Stimulated activated CD4-positive, alpha-beta T cell treated with anti-CD3 and anti-CD28 coated beads, Interleukin-15, amount 100 ng/mL, for 48 hours (primary cell): ENCODE results near the gene TRPM5.
A peak's percentile ranks its signal among the peaks of the same experiment; 100 is the strongest.

Source experiments
- DNase-seq, 2 donors: peaks; one replicate each; pipeline ENCODE4 v3.0.0-alpha.2; 2020; ENCODE audit warnings: low read depth in 2 of 2

Gene TRPM5

DNA sequence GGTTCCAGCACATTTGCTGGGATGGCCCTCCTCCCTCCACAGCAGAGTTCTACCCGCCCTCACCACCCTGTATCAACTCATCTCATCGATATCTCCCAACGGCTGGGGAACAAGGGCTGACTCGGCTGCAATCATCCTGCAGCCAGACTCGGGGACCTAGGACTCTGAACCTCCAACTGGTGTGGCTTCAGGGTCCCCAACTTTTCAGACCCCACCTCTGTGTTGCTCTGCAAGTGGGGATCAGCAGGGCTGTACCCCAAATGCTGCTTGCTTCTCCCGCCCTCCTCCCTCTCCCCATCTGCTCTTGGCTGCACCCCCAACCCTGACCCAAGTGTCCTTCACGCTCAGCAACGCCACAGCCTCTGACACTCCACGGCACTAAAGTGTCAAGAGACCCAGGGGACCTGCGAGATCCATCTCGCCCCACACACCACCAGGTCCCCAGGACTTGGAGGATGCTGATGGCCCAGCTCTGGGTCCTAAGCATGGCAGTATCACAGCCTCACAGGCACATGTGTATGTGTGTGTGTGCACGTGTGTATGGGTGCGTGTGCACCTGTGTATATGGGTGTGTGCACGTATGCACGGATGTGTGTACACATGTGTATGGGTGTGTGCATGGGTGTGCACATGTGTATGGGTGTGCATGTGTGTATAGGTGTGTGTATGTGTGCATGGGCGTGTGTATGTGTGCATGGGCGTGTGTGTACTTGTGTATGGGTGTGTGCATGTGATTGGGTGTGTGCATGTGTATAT lies 26.9 kb upstream of the TRPM5 start:
- DNase-seq, result no peak

DNA sequence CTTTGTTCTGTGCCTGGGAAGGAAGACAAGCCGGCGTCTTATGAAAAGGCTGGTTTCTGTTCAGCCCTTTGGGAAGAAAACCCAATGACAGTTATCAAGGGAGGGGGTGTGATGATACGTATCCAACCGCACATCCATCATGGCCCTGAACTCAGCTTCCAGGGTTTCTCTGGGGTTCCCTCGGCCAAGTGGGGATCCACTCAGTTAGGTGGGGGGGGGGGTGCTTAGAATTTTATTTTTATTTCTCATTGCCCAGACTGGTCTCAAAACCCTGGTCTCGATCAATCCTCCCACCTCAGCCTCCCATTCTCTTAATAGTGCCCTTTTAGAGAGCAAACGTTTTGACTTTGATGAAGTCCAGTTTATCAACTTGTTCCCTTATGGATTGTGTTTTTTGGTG lies 26.2 kb upstream of the TRPM5 start:
- no peak for DNase-seq

DNA sequence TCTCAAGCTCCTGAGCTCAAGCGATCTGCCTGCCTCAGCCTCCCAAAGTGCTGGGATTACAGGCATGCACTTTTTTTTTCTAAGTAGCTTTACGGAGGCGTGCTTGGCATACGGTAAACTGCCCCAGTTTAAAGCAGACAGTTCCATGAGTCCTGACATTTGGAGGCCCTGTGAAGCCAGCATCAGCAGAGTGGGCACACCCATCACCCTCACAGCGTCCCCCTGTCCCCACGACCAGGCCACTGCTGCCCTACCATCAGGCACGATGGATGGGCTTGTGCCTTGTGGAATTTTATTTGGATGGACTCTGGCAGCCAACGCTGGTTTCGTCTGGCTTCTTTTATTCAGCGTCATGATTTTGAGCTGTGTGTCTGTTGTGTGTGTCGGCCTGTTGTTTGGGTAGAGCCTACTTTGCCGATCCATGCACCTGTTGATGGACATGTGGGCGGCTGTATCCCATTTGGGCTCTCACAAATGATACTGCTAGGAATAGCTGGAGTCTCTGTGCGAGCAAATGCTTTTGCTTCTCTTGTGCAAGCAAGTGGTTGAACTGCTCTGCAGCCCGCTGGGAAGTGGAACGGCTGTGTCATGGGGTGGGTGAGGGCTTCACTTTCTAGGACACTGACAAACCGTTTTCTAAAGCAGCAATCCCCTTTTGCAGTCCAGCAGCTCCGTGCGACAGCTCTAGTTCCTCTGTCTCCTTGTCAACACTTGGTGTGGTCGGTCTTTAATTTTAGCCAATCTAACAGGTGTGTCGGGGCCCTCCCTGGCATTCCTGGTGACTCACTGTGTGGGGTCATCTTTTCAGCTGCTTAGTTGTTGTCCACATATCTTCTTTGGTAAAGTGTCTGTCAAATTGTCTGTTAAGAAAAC lies 24.3 kb upstream of the TRPM5 start:
- DNase-seq, result no peak

DNA sequence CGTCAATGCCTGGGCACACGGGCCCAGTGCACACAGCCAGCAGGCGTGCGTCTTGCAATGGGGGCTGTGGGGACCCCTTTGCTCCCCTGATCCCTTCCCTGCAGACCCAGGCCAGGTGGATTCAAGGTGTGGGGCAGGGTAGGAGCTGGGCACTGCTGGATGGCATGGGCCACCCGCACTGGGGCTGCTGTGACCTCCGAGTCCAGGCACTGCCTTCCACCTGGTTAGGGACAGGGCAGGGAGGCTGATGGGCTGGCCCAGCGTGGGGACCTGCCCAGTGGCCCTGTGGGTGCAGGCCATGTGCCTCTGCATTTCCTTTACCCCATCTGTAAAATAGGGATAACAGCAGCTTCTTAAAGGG lies 23.4 kb upstream of the TRPM5 start:
- no peak for DNase-seq

DNA sequence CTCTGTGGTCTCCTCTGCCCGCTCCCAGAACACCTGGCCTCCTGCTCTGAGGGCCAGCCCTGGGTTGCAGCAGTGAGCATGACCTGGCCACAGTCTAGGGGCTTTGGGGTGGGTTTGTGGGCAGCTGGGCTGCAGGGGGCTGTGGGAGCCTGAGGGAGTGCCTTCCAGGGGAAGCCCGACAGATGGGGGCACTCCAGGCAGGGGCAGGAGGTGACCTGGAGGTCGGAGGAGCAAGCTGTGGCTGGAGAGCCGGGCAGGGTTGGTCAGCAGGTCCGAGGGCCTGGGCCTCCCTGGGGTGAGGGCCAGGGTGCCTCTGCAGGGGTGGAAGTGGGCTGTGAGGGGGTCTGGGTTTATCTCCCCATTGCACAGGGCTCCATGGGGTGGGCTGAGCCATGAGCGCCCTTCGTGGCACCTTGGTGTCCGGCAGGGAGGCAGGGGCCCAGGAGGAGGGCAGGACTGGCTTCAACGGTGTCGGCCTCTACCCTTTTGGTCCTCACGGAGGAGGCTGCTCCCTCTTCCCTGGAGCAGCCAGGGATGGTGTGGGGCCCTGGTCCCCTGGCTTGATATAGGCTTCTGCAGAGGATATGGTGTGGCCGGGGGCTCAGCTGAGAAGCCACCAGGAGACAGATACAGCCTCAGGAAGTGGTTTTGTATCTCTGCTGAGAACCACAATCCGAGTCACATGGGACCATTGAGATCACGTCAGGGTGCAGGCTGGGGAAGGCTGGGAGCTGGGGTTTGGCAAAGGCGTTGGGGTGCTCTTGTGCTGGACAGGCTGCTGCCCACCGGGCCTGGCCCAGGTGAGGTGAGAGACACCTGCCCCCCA lies 22.8 kb upstream of the TRPM5 start:
- peak in 1 of 2 donors; percentile 42 for DNase-seq

DNA sequence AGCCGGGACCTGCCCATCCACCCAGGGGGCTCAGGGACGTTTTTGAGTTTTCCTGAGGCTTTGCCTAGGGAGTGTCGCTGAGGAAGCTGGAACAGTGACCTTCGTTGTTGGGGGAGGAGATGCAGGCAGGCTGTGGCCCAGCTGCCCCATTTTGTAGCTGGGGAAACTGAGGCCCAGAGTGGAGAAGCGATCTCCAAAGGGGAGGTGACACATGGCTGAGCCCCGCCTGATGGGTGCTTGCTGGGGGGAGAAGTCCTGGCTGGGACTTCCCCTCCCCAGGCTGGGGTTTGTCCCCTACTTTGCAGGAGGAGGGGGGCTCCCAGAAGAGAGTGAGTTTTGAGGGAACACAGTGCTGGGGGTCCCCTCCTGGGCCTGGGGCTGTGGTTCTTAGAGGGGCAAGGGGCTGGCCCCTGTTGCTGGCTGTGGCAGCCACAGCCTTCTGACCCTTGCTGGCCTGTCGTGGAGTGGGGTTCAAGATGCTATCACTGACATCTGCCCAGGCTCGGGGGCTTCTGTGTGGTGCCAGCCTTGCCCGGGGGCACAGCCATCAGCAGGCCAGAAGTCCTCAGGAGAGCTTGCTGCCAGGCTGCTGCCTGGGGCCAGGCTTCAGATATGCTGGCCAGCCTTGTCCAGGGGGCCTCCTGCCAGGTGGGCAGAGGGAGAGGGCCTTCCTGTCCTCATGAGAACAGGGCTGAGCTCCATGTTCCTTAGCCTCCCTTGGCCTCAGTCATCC lies 21.9 kb upstream of the TRPM5 start:
- DNase-seq, result no peak

DNA sequence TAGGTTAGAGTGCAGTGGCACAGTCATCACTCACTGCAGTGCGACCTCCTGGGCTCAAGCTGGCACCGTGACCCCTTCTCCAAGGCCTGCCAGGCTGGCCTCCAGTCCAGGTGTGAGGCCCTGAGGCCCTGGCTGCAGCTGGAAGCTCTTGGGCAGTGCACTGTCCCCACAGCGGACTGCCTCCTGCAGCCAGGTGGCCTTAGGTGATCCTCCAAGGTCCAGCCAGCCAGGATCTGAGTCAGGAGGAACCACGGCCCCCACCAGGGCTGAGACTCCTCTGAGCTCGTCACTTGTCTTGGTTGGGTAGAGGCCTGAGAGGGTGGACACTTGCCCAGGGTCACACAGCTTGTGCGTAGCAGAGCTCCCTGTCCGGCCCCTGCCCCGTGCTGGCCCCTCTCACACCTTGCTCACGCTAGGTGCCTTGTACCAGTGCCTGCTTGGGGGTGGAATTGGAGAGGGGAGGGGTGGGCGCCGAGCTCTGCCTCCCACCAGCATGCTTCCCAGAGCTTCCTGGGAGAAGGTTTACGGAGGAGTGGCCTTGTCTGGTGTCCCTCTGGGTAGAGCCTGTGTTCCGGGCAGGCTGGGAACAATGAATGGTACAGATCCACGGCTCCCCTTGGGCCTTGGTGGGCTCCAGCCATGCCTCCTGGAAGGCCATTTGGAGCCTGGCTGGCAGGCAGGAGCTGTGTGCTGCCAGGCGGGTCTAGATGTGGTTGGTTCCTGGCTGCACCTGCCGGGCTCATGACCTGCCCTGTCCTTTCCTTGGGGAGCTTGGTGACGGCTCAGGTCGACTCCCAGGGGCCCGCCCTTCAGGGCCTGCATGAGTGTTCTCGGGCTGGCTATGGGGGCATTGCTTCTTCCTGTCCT lies 21.1 kb upstream of the TRPM5 start:
- DNase-seq, result no peak

DNA sequence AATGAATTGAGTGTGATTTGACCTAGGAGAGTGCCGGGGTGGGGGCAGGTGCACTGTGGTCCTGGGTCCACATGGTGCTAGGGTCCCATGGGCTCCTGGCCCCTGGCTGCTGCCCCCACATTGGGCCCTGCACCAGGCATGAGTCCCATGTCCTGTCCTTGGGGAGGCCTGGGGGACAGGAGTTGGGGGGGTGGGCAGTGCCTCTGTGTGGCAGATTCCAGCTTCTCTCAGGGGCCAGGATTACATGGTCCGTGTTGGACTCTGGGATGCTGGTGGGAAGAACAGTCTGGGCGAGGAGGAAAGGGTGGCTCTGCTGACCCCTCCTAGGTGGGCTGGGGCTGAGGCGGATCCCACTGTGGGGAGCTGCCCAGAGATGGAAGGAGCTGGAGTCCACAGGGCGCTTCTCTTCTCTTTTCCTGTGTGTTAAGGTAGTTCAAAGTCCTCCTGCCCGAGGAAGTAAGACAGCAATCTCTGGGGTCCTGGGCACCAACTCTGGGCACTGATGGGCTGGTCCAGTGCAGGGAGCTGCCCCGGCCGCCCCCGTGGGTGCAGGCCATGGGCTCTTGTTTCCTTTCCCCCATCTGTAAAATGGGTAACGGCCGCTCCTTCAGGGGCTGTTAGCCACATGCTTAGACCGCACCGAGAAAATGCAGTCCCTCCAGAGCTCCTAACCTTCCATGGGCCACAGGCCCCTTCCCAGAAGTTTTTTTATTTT lies 20.3 kb upstream of the TRPM5 start:
- DNase-seq, result no peak

DNA sequence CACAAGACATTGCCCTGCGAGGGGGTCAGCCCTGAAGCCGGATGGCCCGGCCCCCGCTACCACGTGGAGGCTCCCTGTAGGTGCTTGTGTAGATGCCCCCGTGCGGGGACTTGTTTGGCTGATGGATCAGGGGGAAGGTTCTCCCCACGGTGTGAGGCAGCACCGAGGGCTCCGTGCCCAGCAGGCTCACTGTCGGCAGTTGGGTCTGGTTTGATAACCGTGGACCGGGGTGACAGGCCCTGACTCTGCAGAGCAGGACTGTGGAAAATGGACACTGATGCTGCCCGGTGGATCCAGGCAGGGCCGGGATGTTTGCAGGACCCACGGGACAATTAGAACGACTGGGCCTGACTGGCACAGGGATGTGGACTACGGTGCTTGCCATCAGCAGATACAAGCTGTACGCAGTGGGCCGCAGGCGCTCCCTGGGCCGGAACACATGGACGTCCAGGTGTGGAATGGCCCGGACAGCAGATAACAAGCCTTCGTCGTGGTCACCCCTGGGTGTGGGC lies 19.5 kb upstream of the TRPM5 start:
- DNase-seq, result no peak

DNA sequence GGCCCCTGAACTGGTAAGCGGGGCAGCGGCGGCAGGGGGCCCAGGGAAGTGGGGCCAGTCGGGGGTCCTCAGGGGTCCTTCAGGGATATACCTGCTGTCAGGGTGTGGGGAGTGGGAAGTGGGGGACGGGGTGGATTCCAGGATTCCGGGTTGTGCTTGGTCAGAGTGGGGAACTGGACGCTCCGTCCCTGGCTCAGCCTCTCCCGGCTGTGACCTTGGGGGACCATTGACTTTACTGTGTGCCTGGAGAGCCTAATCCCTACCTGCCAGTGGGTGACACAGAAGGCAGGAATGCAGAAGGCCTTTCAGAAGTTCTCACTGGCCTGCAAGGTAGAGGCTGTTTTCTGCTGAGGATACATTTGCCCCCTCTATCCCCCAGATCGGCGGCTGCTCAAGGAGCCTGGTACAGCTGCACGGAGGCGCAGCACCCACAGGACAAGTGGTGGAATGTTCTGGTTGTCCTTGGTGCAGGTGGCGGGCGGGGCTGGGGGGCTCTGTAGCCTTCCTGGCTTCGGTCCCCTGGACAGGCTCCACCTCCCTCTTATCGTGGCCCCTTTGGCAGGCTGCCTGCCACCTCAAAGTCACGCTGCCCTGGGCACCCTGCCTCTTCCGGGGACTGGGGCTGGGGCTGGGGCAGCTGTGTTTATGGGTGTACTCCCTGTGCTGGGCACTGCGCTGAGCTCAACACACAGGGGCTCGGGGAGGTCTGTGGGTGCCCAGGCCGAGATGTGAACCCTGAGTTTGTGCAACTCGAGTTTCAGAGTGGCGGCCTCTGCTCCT lies 18.9 kb upstream of the TRPM5 start:
- no peak for DNase-seq

DNA sequence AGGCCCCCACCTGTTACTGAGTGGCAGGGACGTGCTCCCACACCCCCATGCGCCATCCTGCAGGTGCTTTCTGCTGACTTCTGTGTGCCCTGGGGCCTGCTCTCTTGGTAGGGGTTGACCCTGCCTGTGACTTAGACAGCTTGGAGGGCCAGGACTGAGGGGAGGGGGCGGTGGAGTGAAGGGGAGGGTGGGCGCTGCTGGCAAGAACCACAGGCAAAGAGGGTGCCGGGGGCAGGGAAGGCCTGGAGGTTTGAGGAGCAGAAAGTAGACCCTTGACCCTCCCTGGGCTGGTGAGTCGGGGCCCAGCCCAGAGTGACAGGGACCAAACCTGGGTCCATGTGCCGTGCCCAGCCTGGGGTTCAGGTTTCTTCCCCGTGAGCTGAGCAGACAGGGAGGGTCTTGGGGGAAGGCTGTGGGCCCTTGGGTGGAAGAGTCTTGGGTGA lies 18.2 kb upstream of the TRPM5 start:
- no peak for DNase-seq

DNA sequence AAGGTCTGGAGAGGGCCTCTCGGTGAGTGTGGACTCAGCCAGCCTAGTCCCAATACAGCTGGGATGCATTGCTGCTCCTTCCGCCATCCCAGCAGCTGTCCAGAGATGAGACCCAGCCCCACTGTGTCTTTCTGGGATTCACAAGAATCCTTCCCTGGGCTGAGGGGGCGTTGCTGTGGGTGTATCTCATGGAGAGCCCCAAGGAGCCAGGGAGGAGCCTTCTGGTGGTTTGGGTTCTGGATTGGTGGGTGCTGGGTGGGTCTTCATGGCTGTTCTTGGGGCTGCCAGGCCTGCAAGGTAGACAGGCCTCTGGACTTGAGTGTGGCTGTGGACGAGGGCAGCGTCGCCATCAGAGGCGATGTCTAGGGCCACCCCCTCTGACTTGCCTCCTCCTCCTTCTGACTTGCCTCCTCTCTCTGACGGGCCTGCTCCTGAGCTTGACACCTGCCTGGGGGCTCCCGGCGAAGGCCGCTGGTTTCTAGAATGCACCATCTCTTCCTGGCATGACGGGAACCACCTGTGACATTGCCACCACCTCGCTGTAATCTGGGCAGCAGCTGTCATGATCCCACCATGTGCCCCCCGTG lies 17.7 kb upstream of the TRPM5 start:
- DNase-seq, result no peak

DNA sequence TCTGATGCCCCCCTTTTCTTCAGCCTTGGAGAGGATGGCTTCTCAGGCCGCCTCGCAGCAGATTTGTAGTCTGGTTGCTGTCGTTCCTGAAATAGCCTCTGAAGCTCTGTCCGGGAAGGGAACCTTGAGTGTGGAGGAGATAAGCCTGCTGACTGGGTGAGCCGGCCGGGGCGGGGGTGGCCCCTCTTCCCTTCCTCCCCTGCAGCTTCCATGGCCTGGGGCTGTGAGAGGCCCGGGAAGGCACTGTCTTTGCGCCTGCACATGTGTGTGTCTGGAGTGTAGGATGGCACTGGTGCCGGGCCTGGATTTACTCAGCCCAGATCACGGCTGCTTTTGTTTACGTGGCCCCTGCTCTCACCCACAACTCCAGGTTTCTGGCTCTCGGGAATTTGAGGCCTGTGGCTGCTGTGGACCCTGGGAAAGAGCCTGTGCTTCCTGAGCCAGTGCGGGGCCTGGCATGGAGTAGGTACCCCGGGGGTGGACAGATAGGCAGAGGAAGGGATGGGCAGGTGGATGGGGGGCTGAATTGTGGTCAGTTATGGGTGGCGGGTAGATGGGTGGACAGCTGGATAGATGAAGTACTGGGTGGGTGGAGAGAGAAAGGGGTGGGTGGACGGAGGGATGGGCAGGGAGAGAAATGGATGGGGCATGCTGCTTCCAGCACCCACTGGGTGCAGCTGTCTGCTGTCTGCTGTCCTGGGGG lies 17.1 kb upstream of the TRPM5 start:
- DNase-seq, result no peak

DNA sequence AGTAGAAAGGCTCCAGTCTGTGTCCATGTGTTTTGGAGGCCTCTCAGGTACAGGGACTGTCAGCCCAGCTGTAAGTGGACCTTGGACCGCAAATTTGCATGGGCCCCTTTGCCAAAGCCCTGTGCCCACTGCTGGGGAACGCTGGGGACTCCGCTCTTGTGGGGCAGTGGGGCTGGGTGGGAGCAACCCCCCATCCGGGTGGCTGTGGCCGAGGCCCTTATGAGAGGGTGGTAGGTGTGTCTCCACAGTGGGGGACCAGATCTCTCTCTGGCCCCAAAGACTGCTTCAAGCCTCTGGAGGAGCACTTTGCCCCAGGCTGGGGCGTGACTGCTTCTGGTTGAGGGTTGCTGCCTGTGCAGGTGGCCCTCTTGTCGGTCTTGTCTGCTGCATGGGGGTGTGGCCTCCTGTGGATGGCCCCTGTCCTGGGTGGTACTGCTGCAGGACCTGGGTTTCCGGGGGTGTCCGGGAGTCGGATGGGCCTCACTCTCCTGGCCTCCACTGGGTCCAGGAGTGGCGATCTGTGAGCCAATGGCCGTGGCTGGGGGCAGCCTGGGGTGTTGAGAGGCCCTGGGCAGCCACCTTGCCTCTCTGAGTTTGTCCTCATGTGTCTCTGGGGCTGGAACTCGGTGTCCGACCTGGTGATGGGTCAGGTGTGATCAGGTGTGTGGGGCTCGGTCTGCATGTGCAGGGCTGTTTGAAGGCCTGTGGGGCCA lies 16.4 kb upstream of the TRPM5 start:
- DNase-seq, result no peak

DNA sequence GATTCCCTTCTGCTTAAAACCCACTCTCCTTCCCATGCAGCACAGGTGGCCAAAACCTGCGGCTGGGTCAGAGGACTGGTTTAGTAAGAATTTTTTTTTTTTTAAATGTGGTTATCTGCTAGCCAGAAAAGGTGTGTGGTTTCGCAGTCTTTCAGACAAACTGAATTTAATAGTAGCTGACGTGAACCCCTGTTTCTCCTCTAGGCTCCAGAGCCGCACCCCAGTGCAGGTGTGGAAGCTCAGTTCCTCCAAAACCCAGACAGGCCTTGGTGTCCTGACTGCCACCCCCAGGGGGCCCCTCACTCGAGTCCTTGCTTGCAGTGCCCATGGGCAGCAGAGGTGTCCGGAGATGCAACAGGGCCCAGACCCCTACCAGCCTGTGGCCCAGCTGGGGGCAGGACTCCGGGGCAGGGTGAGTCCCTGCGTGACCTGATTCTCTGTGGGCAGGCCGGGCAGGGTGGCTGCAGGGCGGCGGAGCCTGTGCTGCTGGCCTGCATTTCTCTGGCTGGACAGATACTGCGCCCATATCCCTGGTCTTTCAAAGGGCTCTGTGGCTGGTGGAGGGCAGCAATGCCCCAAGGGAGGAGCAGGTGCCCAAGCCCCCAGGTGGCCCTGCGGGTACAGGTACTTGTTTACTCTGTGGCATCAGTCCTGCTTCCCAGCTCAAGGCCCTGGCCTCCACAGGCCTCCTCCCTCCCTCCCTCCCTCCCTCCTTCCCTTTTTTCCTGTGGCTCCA lies 15.7 kb upstream of the TRPM5 start:
- DNase-seq, result no peak

DNA sequence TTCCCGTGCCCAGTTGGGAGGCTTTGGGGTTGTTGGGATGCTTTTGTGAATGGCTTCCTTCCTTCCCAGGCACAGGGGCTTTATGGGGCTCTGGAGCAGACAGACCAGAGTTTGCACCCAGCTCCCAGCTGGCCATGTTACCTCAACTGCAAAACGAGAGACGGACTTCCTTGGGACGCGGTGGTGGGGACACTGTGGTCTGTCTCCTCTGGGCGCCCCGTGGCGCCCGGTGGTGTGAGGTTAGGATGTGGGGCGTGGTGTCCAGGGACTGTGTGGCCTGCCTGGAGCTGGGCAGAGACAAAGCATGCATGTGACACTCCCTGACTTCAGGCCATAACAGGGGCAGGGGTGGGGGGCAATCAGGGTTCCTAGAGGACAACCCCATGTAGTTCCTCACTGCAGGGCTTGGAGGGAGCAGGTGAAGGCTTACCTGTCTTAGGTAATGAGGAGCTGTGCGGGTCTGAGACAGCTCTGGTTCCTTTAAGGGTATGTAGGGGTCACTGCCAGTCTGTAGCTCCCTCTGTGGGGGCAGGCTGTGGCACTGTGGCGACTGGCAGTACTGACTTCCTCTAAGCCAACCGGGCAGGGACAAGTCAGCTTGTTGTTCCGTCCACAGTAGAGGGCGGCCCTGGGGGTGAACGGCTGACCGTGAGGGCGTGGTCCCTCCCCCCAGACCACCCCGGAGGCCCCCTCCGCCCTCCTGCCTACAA lies 14.9 kb upstream of the TRPM5 start:
- no peak for DNase-seq
